Inflammatory macrophage treated with lipopolysaccharide for 1 hour (primary cell): ENCODE data around the gene PRKAG3.
A peak's percentile ranks its signal among the peaks of the same experiment; 100 is the strongest.
"Not testable (repeated sequence)": the region's sequence is repeated elsewhere in the genome, so short reads cannot be mapped to it uniquely, and the experiment has no call there.

Experiments
- DNase-seq, 2 donors: peaks; one replicate each; pipeline ENCODE4 v3.0.0-alpha.2; 2020 to 2022

Gene PRKAG3

DNA sequence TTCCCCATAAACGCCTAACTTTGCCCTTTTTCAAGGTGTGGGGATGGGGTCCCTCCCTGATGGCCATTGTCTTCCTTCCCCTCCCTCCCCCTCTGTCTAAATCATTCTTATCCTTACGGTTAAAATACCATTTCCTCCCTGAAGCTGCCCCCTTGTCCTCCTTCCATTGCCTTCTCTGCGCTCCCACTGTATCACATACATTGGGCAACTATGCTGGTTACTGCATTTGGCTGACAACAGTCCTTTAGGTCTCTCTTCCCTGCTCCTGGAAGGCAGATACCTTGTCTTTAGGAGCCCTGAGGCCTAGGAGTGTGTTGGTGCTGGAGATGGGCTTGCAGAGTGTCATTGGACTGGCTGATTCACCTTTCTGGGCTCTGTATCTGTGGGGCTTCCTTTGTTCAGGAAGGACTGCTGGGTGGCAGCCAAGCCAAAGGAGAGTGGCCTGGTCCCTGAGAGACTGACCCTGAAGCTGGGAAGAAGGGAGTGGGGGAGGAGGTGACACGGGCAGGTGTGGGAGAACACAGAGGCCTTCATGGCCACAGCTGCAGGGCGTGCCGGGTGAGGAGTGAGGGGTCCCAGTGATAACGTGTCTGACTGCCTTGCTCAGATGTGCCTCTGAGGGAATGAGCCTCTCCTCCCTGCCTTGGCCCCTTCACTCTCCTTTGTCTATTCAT, 30.2 kb upstream of the PRKAG3 start:
- DNase-seq: no peak

DNA sequence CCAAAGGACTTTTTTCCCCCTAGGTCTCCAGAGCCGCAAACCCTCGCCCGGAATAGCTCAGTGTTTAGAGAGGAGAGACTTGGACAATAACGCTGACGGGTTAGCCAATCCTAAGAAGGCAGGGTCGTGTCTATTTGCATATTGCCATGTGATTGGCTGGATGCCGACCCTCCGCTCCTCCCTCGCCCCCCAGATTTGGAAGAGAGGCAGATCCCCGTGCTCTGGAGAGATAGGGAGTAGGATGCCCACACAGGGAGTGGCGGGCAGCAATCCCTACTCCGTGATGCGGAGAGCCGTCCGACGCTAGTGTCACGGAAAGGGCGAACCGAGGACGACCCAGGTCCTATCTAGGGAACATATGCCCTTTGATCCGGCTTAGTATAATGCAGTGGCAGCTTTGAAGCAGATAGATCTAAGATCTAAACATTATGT, 29.4 kb upstream of the PRKAG3 start:
- no peak for DNase-seq

DNA sequence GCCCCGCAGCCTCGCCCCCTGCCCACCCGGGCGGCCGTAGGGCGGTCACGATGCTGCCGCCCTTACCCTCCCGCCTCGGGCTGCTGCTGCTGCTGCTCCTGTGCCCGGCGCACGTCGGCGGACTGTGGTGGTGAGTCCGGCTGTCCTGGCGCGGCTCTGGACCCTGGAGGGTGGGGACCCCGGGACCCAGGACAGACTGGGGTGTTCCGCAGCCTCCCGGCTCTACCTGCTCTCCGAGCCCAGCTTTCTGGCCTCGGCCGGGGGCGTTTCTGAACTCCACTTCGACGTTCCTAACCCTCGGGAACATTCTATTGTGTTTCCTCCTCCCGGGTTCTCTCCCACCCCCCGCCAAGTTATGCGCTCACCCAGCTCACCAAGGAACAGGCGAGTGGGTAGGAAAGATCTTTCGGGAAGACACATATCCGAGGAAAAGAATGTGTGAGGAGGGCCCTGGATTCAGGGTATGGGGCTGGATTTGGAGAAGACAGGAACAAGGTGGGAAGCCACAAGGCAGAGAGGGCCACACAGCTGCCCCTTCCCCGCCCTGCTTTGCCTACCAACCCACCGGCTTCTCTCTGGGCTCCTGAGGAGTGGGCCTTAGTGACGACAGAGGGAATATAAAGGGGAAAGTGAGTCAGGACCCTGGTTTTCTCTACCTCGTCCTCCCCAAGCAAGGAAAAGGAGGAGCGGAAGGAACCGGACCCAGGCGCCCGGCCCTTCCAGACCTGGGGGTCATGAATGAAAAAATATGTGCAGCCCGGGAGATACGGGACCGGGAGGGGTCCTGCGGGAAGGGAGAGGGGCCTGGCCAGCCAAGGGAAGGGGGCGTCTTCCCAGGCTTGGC, 28.6 kb upstream of the PRKAG3 start:
- no peak for DNase-seq

DNA sequence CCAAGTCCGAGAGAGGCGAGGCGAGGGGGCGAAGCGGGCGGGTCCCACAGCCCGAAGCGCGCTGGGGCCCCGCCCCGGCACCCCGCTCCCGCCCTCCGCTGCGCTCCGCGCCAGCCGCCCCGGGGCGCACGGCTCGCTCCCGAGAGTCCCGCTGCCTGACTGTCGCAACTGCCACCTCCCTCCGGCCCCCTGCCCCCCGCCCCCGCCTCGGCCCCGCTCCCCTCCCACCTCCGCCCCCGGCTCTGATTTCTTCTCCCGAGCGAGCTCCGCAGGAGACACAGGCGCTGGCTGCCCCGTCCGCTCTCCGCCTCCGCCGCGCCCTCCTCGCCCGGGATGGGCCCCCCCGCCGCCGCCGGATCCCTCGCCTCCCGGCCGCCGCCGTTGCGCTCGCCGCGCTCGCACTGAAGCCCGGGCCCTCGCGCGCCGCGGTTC, 28.0 kb upstream of the PRKAG3 start, which contains the start of gene WNT6:
TSS of gene WNT6 (plus strand) at position 250 of the 432 bp plus-strand sequence. CDS start 233 bp downstream, outside the sequence.
- no peak for DNase-seq

DNA sequence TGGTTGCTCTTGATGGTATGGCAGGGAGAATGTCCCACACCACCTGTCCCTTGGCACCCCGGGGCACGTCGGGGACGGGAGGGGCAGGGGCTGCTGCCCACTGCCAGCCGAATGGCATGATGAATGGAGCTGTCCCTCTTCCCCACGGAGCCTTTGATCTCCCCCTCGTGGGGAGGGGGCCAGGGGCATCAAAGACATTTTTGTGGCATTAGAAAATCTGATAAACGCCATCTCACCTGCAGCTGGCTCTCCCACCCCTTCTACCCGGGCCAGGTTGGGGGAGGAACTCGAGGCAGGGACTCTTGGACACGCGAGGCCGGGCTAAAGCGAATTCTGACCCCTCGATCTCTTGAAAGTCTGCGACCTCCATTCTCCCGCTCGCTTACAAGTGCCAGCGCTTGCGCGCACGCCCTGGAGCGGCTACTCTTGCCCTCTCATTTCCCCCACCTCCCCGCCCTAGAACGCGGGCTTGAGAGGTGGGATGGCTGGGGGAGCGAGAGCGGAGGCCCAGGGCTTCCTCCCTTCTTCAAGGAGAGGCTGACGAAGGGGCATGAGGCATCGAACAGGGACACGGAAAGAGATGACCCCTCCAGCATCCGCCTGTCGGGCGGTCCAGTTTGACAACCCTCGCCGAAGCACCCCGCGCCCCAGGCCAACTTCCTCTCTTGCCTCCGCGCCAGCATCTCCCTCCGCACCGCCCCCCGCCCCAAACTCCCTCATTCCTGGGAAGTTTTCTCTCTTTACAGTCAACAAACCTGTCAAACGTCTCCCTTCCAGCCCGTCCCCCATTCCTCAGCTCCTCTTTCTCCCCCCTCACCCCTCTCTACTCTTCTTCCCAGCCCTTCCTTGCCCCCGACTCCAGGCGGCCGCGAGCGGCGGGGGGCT, 27.3 kb upstream of the PRKAG3 start:
- DNase-seq: no peak

DNA sequence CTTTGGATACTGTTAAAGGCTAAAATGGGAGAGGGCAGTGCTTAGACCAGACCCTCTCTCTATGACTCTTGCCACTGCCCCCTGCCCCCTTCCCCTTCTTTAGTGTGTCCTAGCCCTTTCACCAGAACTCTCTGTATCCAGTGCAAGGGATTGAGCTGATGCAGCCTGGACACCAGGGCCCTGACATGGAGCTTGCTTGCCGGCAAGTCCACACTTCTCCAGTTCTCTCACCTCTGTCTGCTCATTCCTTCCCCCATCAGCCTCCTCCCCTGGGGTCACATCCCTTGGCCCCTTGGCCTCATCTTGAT, 26.5 kb upstream of the PRKAG3 start:
- no peak for DNase-seq

DNA sequence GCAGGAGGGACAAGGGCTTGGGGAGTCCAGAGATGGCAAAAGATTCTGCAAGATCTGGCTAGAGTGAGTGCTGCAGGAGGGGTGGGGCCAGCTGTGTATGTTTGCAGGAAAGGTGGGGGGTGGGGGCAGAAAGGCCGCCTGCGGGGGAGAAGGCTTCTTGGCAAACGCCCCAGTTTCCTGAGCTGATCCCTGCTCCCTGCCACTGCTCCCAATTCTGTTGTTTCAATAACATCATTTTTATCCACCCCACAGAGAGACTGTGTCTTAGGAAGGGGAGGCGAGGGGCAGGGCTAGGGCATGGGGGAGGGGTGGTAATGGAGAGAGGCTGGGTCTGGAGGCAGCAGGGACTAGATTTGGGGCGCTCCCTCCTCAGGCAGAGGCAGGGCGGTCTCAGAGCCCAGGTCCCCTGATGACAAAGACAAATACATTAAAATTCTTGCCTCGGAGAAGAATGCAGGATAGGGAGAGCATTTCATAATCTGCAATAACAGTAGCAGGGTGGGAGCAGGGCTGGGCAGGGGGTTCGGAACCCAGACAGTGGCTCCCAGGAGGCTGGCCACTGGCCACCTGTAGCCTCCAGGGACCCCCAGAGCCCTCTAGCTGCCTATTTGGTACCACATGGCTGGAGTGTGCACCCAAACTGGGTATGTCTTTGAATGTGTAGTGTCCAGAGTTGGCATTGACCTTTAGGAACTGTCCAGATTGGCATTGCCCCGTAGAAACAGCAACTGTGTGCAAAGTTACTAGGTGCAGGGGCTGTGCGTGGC, 26.0 kb upstream of the PRKAG3 start:
- no peak for DNase-seq

DNA sequence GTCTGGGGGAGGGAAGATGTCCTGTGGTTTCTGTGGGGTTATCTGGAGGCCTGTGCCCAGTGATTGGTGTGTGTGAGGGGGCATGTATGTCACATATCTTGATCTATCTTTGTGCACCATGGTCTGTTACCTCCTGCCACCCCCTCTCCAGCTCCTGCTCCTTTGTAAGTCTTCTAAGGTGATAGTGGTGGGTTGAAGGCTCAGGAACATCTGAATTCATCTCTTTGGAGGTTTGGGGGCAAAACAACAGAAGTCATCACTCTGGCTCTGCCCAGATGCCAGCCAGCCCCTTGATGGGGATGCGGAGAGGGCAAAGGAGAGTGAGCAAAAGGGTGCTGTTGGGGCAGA, 25.3 kb upstream of the PRKAG3 start:
- no peak for DNase-seq

DNA sequence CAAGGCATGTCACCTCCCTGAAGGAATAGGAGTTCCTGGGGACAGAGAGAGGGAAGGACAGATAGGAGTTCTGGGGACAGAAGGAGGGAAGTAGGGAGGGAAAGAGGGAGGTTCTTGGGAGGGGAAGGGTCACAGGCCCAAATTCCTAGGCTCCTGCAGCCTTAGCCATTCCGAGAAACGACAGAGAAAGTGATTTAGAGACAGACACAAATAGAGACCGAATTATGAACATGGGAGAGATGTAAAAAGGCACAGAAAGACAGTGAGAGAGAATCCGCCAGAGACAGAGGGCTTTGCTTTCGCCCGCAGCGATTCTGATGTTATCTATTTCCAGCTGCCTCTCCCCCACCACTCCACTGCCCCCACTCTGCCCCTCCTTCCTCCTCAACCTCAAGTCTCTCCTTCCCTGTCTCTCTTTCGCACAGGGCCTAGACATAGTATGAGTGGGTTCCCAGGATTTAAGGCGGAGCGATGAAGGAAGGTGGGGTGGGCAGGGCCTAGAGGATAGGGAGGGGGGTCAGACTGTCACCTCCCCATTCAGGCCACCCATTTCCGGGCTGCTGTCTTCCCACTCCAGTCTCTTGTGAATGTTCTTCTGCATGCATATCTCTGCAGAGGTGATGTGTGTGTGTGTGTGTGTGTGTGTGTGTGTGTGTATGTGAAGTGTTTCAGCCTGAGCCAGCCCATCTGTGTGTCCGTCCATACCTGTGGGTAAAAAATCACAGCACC, 24.7 kb upstream of the PRKAG3 start:
- no peak for DNase-seq

DNA sequence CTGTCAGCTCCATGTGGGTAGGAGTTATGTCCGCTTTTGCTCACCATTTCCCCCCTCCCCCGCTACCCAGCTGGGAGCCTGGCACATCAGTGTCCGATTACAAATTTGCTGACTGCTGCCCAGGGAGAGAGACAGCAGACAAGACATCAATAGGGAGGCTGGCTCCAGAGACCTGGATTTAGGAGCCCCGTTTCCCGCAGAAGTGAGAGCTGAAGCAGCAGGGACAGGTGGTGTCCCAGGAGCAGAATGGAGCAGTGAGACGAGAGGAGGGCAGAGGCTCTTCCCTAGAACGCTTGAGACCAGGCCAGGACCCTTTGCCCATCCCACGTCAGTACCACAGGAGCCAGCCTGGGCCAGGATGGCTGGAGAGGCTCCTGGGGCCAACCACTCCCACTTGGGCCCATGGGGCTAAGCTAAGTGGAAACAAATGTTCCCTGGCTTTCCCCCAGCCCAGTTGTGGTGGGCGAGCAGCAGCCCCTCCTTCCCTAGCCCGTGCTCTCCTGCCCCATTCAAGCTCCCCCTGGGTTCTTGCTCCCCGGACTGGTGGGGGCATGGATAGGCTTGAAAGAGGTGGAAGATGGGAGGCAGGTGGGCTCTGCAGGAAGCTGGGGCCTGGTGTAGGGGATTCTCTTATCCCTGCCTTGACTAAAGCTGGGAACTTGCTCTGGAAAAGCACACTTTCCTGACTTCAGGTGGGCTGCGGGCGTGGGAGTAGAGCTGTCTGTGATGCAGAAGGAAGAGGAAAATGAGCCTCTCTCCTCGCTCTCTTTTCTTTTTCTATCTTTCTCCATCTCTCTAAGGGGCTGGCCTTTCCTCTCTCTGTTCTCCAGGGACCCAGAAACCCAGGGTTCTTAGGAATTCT, 23.9 kb upstream of the PRKAG3 start:
- DNase-seq: no peak

DNA sequence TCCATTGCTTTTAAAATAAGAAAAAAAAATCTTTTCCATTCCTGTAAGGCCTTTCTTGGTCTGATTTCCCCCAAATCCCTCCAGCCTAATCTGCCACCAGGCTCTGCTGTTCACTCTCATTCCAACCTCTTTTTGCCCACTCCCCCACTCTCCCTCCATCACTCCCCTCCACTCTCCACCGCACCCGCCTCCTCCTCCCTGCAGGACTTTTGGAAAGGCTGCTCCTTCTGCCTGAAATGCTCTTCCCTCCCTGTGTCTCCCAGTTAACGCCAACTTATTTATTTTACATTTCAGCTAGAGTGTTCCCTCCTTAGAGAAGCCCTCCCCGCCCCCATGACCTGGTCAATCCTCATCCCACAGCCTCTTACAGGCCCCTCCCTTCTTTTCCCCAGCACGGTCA, 23.3 kb upstream of the PRKAG3 start:
- no peak for DNase-seq

DNA sequence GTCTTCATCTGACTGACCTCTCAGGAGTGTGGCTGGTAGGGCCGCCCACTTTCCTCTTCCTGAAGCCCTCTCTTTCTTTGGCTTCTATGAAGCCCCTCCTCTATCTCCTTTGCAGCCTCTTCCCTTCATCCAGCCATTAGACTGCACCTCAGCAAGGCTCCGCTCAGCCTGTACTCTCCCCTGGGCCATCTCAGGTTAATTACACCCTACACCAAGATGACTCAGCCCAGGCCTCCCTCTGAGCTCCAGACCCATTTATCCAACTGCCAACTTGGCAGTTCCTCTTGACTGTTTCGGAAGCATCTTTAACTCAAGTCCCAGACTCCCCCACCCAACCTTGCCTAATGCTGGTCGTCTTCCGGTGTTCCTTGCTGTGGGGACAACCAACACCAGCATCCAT, 22.2 kb upstream of the PRKAG3 start:
- no peak for DNase-seq

DNA sequence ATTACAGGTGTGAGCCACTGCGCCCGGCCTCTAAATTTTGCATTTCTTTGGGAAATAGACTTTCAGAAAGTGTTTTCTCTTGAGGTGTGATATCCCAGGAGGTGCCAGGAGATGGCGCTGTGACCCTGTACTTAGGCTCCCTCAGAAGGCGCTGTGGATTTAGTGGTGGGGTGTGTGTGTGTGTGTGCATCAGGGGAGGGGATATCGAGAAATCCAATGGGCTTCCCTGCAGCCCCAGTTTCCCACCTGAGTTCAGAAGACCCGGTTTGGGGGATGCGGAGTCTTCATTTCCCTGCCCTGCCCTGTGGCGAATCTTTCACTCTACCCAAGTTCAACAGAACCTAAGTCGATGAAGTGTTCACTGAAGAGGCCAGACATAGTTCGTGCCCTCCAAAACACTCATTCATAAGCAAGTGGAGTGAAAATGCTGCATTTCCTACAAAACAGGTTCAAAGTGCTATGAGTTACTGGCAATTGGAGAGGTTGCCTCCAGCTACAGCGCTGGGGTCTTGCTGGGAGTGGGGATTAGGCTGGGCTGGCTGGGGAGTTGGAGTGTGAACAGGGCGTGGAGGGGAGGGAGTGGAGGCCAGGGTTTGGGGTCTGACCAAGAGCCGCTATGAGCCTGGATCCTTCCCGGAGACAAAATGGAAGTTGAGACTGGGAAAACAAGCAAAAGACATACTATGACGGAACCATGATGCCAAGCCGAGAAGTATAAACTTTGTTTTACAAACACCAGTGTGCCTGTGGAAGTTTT, 21.5 kb upstream of the PRKAG3 start:
- peak; percentile 24 to 81 for DNase-seq

DNA sequence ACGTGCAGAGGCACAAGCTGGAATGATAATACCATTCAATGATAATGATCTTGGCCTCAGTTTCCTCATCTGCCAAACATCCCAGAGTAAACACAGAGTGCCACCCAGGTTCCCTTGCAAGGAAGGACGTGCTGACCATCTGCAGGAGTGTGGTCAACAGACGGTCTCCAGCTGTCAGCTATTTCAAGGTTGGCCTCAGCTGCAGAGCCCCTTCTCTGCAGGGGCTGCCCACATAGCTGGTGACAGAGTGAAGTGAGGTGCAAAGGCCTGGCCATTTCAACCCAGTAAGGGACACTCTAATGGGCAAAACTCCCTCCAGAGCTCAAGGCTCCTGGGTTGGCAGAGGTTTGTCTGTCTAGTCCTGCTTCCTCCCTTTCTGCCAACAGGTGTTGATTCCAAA, 19.7 kb upstream of the PRKAG3 start:
- DNase-seq: no peak

DNA sequence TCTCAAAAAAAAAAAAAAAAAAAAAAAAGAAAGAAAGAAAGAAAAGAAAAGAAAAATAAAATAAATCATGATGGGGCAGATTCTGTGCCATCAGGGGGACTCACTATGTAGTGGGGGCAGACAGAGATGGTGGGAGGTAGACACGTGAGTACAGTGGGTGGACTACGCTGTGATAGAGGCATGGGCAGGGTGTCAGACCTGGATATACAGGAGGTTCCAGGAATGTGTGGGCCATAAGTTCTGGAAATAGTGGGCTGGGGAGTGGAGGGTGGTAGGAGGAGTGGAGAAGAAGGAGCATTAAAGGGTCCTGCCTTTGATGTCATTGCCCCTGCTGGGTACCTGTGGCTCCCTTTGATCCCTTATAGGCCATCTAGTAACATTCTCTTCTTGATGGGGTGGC, 19.2 kb upstream of the PRKAG3 start:
- DNase-seq: no peak

DNA sequence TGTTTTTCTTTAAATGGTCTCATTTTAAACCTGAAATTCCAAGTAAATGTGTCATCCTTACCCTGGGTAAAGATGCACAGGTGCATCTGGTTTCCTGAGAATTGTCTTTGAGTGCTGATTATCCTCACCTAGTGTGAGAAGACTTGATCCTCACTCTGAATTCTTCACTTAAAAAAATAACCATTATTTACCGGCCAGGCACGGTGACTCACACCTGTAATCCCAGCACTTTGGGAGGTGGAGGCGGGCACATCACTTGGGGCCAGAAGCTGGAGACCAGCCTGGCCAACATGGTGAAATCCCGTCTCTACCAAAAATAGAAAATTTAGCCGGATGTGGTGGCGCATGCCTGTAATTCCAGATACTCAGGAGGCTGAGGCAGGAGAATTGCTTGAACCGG, 18.1 kb upstream of the PRKAG3 start:
- no peak for DNase-seq

DNA sequence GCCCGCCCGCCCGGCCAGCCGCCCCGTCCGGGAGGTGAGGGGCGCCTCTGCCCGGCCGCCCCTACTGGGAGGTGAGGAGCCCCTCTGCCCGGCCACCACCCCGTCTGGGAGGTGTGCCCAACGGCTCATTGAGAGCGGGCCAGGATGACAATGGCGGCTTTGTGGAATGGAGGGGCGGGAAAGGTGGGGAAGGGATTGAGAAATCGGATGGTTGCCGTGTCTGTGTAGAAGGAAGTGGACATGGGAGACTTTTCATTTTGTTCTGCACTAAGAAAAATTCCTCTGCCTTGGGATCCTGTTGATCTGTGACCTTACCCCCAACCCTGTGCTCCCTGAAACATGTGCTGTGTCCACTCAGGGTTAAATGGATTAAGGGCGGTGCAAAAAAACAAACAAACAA, 15.4 kb upstream of the PRKAG3 start:
- DNase-seq: not testable (repeated sequence)

DNA sequence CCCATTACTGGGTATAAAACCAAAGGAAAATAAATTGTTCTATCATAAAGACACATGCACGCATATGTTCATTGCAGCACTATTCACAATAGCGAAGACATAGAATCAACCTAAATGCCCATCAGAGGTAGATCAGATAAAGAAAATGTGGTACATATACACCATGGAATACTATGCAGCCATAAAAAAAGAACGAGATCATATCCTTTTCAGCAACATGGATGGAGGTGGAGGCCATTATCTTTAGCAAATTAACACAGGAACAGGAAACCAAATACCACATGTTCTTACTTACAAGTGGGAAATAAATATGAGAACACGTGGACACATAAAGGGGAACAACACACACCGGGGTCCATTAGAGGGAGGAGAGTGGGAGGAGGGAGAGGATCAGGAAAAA, 12.7 kb upstream of the PRKAG3 start:
- DNase-seq: not testable (repeated sequence)

DNA sequence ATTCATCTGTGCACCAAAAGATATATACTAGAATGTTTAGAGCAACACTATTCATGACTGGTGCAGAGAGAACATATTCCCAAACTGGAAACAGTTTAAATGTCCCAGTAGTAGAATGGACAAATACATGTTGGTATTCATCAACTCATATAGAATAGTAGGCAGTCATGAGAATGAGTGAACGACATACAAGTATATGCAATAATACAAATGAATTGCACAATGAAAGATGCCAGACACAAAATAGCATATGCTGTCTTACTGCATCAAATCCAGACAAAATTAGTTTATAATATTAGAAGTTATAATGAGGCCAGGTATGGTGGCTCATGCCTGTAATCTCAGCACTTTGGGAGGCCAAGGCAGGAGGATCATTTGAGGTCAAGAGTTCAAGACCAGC, 8.3 kb upstream of the PRKAG3 start:
- DNase-seq: no peak

DNA sequence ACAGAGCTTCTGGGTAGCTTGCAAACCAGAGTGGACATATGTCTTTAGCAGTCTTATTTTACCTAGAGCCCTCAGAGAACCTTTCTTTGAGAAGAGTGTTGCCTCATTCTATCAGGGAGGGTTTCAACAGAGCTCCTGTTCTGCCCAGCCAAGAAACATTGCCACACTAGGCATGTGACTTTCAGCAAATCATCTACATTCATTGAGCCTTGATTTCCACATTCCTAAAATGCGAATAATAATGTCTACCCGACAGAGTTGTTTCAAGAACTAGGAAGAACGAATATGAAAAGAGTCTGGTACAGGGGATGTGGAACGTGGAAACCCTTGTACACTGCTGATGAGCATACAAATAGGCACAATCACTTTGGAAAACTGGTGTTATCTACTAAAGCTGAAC, 7.8 kb upstream of the PRKAG3 start:
- peak; percentile 72 to 82 for DNase-seq
